Ectodermal cell (in vitro differentiated cells): ENCODE measurements around the gene RAB11FIP4.

Experiments
- H3K27ac ChIP-seq: 2 replicates; pipeline ENCODE4 v1.7.0; 2013; ENCODE audit warnings: mild to moderate bottlenecking, low read depth, low read length; ENCODE audit not compliant: insufficient read depth, poor library complexity, severe bottlenecking
- H3K27me3 ChIP-seq: 2 replicates; pipeline ENCODE4 v1.7.0; 2013; ENCODE audit warnings: mild to moderate bottlenecking, low read length; ENCODE audit not compliant: insufficient read depth, control insufficient read depth, poor library complexity, severe bottlenecking
- H3K36me3 ChIP-seq: one replicate; pipeline ENCODE4 v1.7.0; 2013; ENCODE audit warnings: low read length; ENCODE audit not compliant: control insufficient read depth, insufficient read depth
- H3K4me1 ChIP-seq: one replicate; pipeline ENCODE4 v1.7.0; 2013; ENCODE audit warnings: low read length; ENCODE audit not compliant: control insufficient read depth, insufficient read depth
- H3K4me3 ChIP-seq: 2 replicates; pipeline ENCODE4 v1.7.0; 2013; ENCODE audit warnings: low read depth, low read length, control low read depth; ENCODE audit not compliant: insufficient read depth
- H3K9me3 ChIP-seq: 2 replicates; pipeline ENCODE4 v1.7.0; 2013; ENCODE audit warnings: mild to moderate bottlenecking, low read length, moderate library complexity; ENCODE audit not compliant: control insufficient read depth
- WGBS, 2 experiments: methylation state at CpG; one replicate each; pipeline ENCODE4 v1.1.7; 2013; ENCODE audit warnings: missing lambda C conversion rate in 2 of 2; 5-methylcytosine and 5-hydroxymethylcytosine counted together

The RAB11FIP4 gene

GRCh38 chr17:31566992-31567373, 175.5 kb downstream of the RAB11FIP4 start:
- H3K36me3 ChIP-seq, result no peaks in the 10 kb centered on the region
- 94 to 96% methylated on average over 6 of the region's 6 CpGs for WGBS, 2 experiments
- H3K4me3 ChIP-seq, result no peak overlapping the region
- no peaks in the 10 kb centered on the region for H3K9me3 ChIP-seq
- peaks cover 2% of the 10 kb centered on the region for H3K27me3 ChIP-seq
- H3K27ac ChIP-seq, result no peak overlapping the region
- H3K4me1 ChIP-seq, result peaks cover 34% of the 10 kb centered on the region

- Histone ChIP-seq H3K27me3 (no peaks in the 10 kb centered on the region), H3K9me3 (no peaks in the 10 kb centered on the region), H3K27ac (no peak overlapping the region), H3K4me3 (no peak overlapping the region), H3K4me1 (peaks cover 37% of the 10 kb centered on the region), H3K36me3 (no peaks in the 10 kb centered on the region)
- 93 to 96% methylated on average over 9 of the region's 9 CpGs for WGBS, 2 experiments
Observed at GRCh38 chr17:31568121-31568520, 176.6 kb downstream of the RAB11FIP4 start.

GRCh38 chr17:31568539-31568938, 177.1 kb downstream of the RAB11FIP4 start:
- no peaks in the 10 kb centered on the region for H3K9me3 ChIP-seq
- H3K36me3 ChIP-seq, result no peaks in the 10 kb centered on the region
- no peak overlapping the region for H3K27ac ChIP-seq
- H3K27me3 ChIP-seq, result no peaks in the 10 kb centered on the region
- H3K4me1 ChIP-seq, result peaks cover 37% of the 10 kb centered on the region
- WGBS, 2 experiments, result 94 to 95% methylated on average over 7 of the region's 7 CpGs
- no peak overlapping the region for H3K4me3 ChIP-seq

- WGBS, 2 experiments, result 92 to 95% methylated on average over 6 of the region's 6 CpGs
- Histone ChIP-seq H3K4me1 (peaks cover 26% of the 10 kb centered on the region), H3K27ac (no peak overlapping the region)
Observed at GRCh38 chr17:31570231-31570630, 178.8 kb downstream of the RAB11FIP4 start.

GRCh38 chr17:31570951-31571892, 179.7 kb downstream of the RAB11FIP4 start:
- peaks cover 18% of the 10 kb centered on the region for H3K4me1 ChIP-seq
- 93% methylated on average over 14 of the region's 14 CpGs for WGBS, 2 experiments
- no peaks in the 10 kb centered on the region for H3K9me3 ChIP-seq
- no peak overlapping the region for H3K4me3 ChIP-seq
- no peak overlapping the region for H3K27ac ChIP-seq
- no peaks in the 10 kb centered on the region for H3K27me3 ChIP-seq
- H3K36me3 ChIP-seq, result no peaks in the 10 kb centered on the region

More at GRCh38 chr17:31570231-31570630, 178.8 kb downstream of the RAB11FIP4 start:
- H3K4me3 ChIP-seq, result no peak overlapping the region
- H3K9me3 ChIP-seq, result no peaks in the 10 kb centered on the region
- no peaks in the 10 kb centered on the region for H3K36me3 ChIP-seq
- H3K27me3 ChIP-seq, result no peaks in the 10 kb centered on the region

- Histone ChIP-seq H3K9me3 (no peaks in the 10 kb centered on the region), H3K4me1 (peaks cover 15% of the 10 kb centered on the region), H3K27ac (no peak overlapping the region), H3K27me3 (no peaks in the 10 kb centered on the region), H3K4me3 (no peak overlapping the region), H3K36me3 (no peaks in the 10 kb centered on the region)
- WGBS, 2 experiments, result 92 to 95% methylated on average over 7 of the region's 7 CpGs
Observed at GRCh38 chr17:31572341-31572740, 180.9 kb downstream of the RAB11FIP4 start.

GRCh38 chr17:31573047-31573446, 181.6 kb downstream of the RAB11FIP4 start:
- no peak overlapping the region for H3K27ac ChIP-seq
- H3K27me3 ChIP-seq, result no peaks in the 10 kb centered on the region
- H3K4me3 ChIP-seq, result no peak overlapping the region
- peaks cover 8% of the 10 kb centered on the region for H3K4me1 ChIP-seq
- WGBS, 2 experiments, result 90 to 91% methylated on average over 6 of the region's 6 CpGs
- no peaks in the 10 kb centered on the region for H3K9me3 ChIP-seq
- no peaks in the 10 kb centered on the region for H3K36me3 ChIP-seq

- Histone ChIP-seq H3K36me3 (no peaks in the 10 kb centered on the region), H3K9me3 (no peaks in the 10 kb centered on the region), H3K4me1 (peaks cover 5% of the 10 kb centered on the region), H3K4me3 (no peak overlapping the region), H3K27me3 (no peaks in the 10 kb centered on the region), H3K27ac (no peak overlapping the region)
- 88 to 90% methylated on average over 6 of the region's 6 CpGs for WGBS, 2 experiments
Observed at GRCh38 chr17:31573861-31574260, 182.4 kb downstream of the RAB11FIP4 start.

- Histone ChIP-seq H3K27ac (no peak overlapping the region), H3K4me1 (peaks cover 5% of the 10 kb centered on the region), H3K9me3 (no peaks in the 10 kb centered on the region), H3K4me3 (no peak overlapping the region), H3K27me3 (no peaks in the 10 kb centered on the region), H3K36me3 (no peaks in the 10 kb centered on the region)
- WGBS, 2 experiments, result 88 to 92% methylated on average over 10 of the region's 10 CpGs
Observed at GRCh38 chr17:31574458-31574857, 183.0 kb downstream of the RAB11FIP4 start.

GRCh38 chr17:31575043-31575442, 183.6 kb downstream of the RAB11FIP4 start:
- WGBS, 2 experiments, result 93 to 95% methylated on average over 13 of the region's 13 CpGs
- no peaks in the 10 kb centered on the region for H3K36me3 ChIP-seq
- H3K4me1 ChIP-seq, result peaks cover 5% of the 10 kb centered on the region
- H3K27me3 ChIP-seq, result no peaks in the 10 kb centered on the region
- H3K27ac ChIP-seq, result no peak overlapping the region
- H3K4me3 ChIP-seq, result no peak overlapping the region
- H3K9me3 ChIP-seq, result no peaks in the 10 kb centered on the region
